ENCODE measurements around the gene TNFRSF1A. TPM values are rescaled to one million over a fixed set of nuclear protein-coding genes. Genes with fewer than 3 reads are reported as not detected.

TNFRSF1A gene
- total RNA-seq, 1 experiment from 2014 or later, result 79.0 TPM

DNA sequence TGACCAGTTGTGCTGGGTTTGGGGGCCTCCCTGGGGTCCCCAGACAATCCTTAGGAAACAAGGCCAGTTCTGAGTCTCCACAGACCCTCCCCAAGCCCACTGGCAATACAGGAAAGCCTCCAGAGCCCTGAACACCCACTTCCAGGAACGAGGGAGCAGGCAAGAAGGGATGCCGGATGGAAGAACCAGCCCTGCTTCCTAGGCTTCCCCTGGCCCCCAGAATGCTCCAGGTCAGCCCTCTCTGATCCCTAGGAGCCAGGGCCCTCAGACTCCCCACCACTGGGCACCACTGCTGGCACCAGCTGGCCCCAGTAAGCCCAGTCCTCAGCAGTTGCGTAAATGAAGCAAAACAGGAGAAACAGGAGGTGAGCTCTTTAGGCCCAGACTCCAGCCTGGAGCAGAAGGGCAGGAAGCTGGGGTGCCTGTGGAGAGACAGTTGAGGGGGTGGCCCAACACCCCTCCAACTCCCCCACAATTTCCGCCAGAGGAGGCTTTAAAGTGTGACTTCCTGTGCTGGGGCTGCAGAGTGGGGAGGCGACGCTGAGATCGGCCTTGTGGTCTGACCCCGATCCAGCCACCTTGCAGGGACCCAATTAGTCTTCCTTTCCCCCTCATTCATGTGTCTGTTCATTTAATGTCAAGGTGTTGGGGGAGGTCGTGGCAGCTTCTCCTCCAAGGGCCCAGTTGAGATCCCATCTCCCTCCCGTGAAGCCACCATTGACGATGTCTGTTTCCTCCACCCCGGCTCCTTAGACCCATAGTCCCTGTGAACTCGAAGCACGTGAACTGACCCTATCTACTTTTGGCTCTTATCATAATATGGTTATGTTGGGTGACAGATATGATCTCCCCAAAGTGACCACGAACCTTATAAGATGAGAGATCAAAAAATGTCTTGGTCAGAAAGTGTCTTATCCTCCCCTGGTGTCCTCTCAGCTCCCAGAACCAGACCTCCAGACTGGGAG is 4.7 kb downstream of the TNFRSF1A start:
- Histone ChIP-seq H3K36me3 (ENCODE audit: control insufficient read depth, insufficient read depth, low read length) (0 out of 2 replicates have a peak, but pooled peaks cover 4% of the 10 kb centered on the region), H3K4me3 (ENCODE audit: low read depth, low read length) (peak overlapping the region; percentile 35), H3K9me3 (no peaks in the 10 kb centered on the region), H3K27me3 (replicated peaks; ENCODE audit: control insufficient read depth, insufficient read depth, low read length) (no peaks in the 10 kb centered on the region), H3K4me1 (peaks cover 51% of the 10 kb centered on the region)
- CTCF ChIA-PET, result interaction anchor here (0.6 to 3.3 kb wide), 24 partner anchors 8 to 1742 kb away, joined by 3 to 37 read pairs (median 5); partner anchors contain the start of genes GAPDH, LTBR, PLEKHG6 and VAMP1
- intact Hi-C loops (cut with micrococcal nuclease; ENCODE audit: unreplicated experiment), result loop anchor here (1.0 to 2.0 kb wide), 6 partner anchors 14 to 48 kb away; partner anchors contain the start of gene LTBR
- H3K27ac Mint-ChIP-seq (ENCODE audit: unreplicated experiment), result no peak overlapping the region
- peaks cover 11% of the 10 kb centered on the region for H3K4me1 Mint-ChIP-seq (ENCODE audit: low read depth, unreplicated experiment)
- POLR2A ChIA-PET, result interaction anchor here (0.5 to 2.9 kb wide), 31 partner anchors 8 to 352 kb away, joined by 3 to 50 read pairs (median 8); partner anchors contain the start of genes GAPDH, LTBR, MRPL51 and PLEKHG6
- no peaks in the 10 kb centered on the region for H3K27me3 Mint-ChIP-seq (ENCODE audit: insufficient read depth, unreplicated experiment)
- TF ChIP-seq, protein P1, sequence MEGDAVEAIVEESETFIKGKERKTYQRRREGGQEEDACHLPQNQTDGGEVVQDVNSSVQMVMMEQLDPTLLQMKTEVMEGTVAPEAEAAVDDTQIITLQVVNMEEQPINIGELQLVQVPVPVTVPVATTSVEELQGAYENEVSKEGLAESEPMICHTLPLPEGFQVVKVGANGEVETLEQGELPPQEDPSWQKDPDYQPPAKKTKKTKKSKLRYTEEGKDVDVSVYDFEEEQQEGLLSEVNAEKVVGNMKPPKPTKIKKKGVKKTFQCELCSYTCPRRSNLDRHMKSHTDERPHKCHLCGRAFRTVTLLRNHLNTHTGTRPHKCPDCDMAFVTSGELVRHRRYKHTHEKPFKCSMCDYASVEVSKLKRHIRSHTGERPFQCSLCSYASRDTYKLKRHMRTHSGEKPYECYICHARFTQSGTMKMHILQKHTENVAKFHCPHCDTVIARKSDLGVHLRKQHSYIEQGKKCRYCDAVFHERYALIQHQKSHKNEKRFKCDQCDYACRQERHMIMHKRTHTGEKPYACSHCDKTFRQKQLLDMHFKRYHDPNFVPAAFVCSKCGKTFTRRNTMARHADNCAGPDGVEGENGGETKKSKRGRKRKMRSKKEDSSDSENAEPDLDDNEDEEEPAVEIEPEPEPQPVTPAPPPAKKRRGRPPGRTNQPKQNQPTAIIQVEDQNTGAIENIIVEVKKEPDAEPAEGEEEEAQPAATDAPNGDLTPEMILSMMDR (IDR thresholded peaks at IDR 0.05; ENCODE audit: insufficient read depth in 1 of 2, low read depth in 1 of 2, low read length in 1 of 2, severe bottlenecking in 1 of 2, unreplicated experiment in 1 of 2), result no peak
- no peaks in the 10 kb centered on the region for H3K9me3 Mint-ChIP-seq (ENCODE audit: unreplicated experiment)
- H3K36me3 Mint-ChIP-seq (ENCODE audit: insufficient read depth, unreplicated experiment), result peaks cover 57% of the 10 kb centered on the region
- no peak for DNase-seq
- BruUV-seq (replicated peaks), result TSS peak; percentile 82
- no peak overlapping the region for H3K4me3 Mint-ChIP-seq (ENCODE audit: unreplicated experiment)

GRCh38 chr12:6336079-6336888 is 5.6 kb downstream of the TNFRSF1A start:
- ChIA-PET POLR2A (interaction anchor here (0.5 to 2.9 kb wide), 34 partner anchors 8 to 353 kb away, joined by 3 to 50 read pairs (median 6); partner anchors contain the start of genes GAPDH, LTBR, MRPL51 and PLEKHG6), CTCF (interaction anchor here (0.6 to 3.3 kb wide), 24 partner anchors 9 to 1742 kb away, joined by 3 to 37 read pairs (median 5); partner anchors contain the start of genes GAPDH, LTBR, PLEKHG6 and VAMP1)
- Histone ChIP-seq H3K36me3 (ENCODE audit: control insufficient read depth, insufficient read depth, low read length) (0 out of 2 replicates have a peak, but pooled peaks cover 4% of the 10 kb centered on the region), H3K4me1 (peaks cover 48% of the 10 kb centered on the region), H3K9me3 (no peaks in the 10 kb centered on the region), H3K27me3 (replicated peaks; ENCODE audit: control insufficient read depth, insufficient read depth, low read length) (no peaks in the 10 kb centered on the region), H3K4me3 (ENCODE audit: low read depth, low read length) (peak overlapping the region; percentile 35)
- Mint-ChIP-seq H3K27me3 (ENCODE audit: insufficient read depth, unreplicated experiment) (no peaks in the 10 kb centered on the region), H3K27ac (ENCODE audit: unreplicated experiment) (no peak overlapping the region), H3K36me3 (ENCODE audit: insufficient read depth, unreplicated experiment) (peaks cover 59% of the 10 kb centered on the region), H3K4me1 (ENCODE audit: low read depth, unreplicated experiment) (peaks cover 7% of the 10 kb centered on the region), H3K4me3 (ENCODE audit: unreplicated experiment) (no peak overlapping the region), H3K9me3 (ENCODE audit: unreplicated experiment) (no peaks in the 10 kb centered on the region)
- TF ChIP-seq, protein P1 (IDR thresholded peaks at IDR 0.05; ENCODE audit: insufficient read depth in 1 of 2, low read depth in 1 of 2, low read length in 1 of 2, severe bottlenecking in 1 of 2, unreplicated experiment in 1 of 2), result no peak
- intact Hi-C loops (cut with micrococcal nuclease; ENCODE audit: unreplicated experiment), result loop anchor here (1.0 to 2.0 kb wide), 6 partner anchors 13 to 49 kb away; partner anchors contain the start of gene LTBR
- BruUV-seq (replicated peaks), result no TSS peak
- peak; percentile 96 to 98 for DNase-seq

Data from Caco-2 (cell line).